Activated B cell treated with CpG ODN at 0.5 μM for 24 hours (primary cell): ENCODE results near the gene TPCN2. TPM values are rescaled to one million over a fixed set of nuclear protein-coding genes. Genes with fewer than 3 reads are reported as not detected.
"Not testable (repeated sequence)": the region's sequence is repeated elsewhere in the genome, so short reads cannot be mapped to it uniquely, and the experiment has no call there.

Source experiments
- ATAC-seq: fragments of 200-7000 bp; cut with Tn5 transposase; one replicate; pipeline ENCODE4 v1.10.0; 2021; ENCODE audit warnings: low read depth, mild to moderate bottlenecking, moderate library complexity
- CTCF ChIA-PET: fragments of 350-600 bp; sonication (Branson Sonifier 250); formaldehyde crosslinking; loops from one replicate; lab custom pipeline; 2021; ENCODE audit warnings: antibody characterized with exemption; lab: Charles Lee
- POLR2A ChIA-PET: fragments of 350-600 bp; sonication (Branson Sonifier 250); formaldehyde crosslinking; loops from one replicate; lab custom pipeline; 2021; ENCODE audit warnings: antibody characterized with exemption; lab: Charles Lee
- DNase-seq: peaks from one replicate; pipeline ENCODE4 v3.0.0; 2022
- H3K27ac Mint-ChIP-seq: one replicate; pipeline ENCODE4 v1.8.0; 2020; ENCODE audit warnings: mixed read lengths
- H3K27me3 Mint-ChIP-seq: one replicate; pipeline ENCODE4 v1.8.0; 2021; ENCODE audit warnings: mixed read lengths
- H3K36me3 Mint-ChIP-seq: one replicate; pipeline ENCODE4 v1.8.0; 2021; ENCODE audit warnings: low read depth, mixed read lengths
- H3K4me1 Mint-ChIP-seq: one replicate; pipeline ENCODE4 v1.8.0; 2021; ENCODE audit warnings: mixed read lengths
- H3K4me3 Mint-ChIP-seq: one replicate; pipeline ENCODE4 v1.8.0; 2020; ENCODE audit warnings: mild to moderate bottlenecking, mixed read lengths
- H3K9me3 Mint-ChIP-seq: one replicate; pipeline ENCODE4 v1.8.0; 2020; ENCODE audit warnings: mixed read lengths
- CTCF ChIP-seq: fragments of 200-600 bp; IDR thresholded peaks from one replicate; pipeline ENCODE4 v1.8.0; 2022; ENCODE audit warnings: antibody characterized with exemption, mild to moderate bottlenecking
- intact Hi-C: fragments of 100-400 bp; cut with micrococcal nuclease; formaldehyde crosslinking; loops from one replicate; pipeline ENCODE4 v1.15.1; 2024
- total RNA-seq: library from RNA; stranded (reverse); gene quantifications from 2 replicates; pipeline ENCODE4 v1.2.3, GENCODE V29; 2022

Gene TPCN2
- total RNA-seq, 1 donor from 2014 or later = 35.4 TPM

- DNase-seq (no peak), ATAC-seq (no peak)
- H3K36me3 Mint-ChIP-seq = peaks cover 2% of the 10 kb centered on the region
- peaks cover 20% of the 10 kb centered on the region for H3K9me3 Mint-ChIP-seq
- H3K27ac Mint-ChIP-seq = no peak overlapping the region
- H3K4me1 Mint-ChIP-seq = peaks cover 18% of the 10 kb centered on the region
- TF ChIP-seq CTCF = no peak
- POLR2A ChIA-PET = interaction anchor here (1.0 kb wide), 1 partner anchor 10 kb away, joined by 3 read pairs; no protein-coding TSS in a partner anchor
- intact Hi-C loops = no loop called here
- no peak overlapping the region for H3K4me3 Mint-ChIP-seq
- no peaks in the 10 kb centered on the region for H3K27me3 Mint-ChIP-seq
- CTCF ChIA-PET = interaction anchor here (0.9 kb wide), 1 partner anchor 512 kb away, joined by 4 read pairs; no protein-coding TSS in a partner anchor
These were observed 82.4 kb downstream of the TPCN2 start for GRCh38 chr11:69131121-69131566.

GRCh38 chr11:69131644-69132300 lies 83.0 kb downstream of the TPCN2 start:
- no peak for ATAC-seq
- peaks cover 20% of the 10 kb centered on the region for H3K4me1 Mint-ChIP-seq
- CTCF ChIA-PET = interaction anchor here (0.9 kb wide), 1 partner anchor 511 kb away, joined by 4 read pairs; no protein-coding TSS in a partner anchor

GRCh38 chr11:69132301-69132670 lies 83.6 kb downstream of the TPCN2 start:
- Mint-ChIP-seq H3K27me3 (no peaks in the 10 kb centered on the region), H3K4me1 (peaks cover 20% of the 10 kb centered on the region), H3K27ac (no peak overlapping the region), H3K36me3 (peaks cover 4% of the 10 kb centered on the region), H3K9me3 (peaks cover 22% of the 10 kb centered on the region), H3K4me3 (no peak overlapping the region)
- no peak for TF ChIP-seq CTCF
- DNase-seq (no peak), ATAC-seq (no peak)
- intact Hi-C loops = no loop called here
- ChIA-PET POLR2A (no interaction called here), CTCF (no interaction called here)

More at GRCh38 chr11:69131644-69132300, 83.0 kb downstream of the TPCN2 start:
- Mint-ChIP-seq H3K27ac (no peak overlapping the region), H3K27me3 (no peaks in the 10 kb centered on the region), H3K4me3 (no peak overlapping the region), H3K9me3 (peaks cover 22% of the 10 kb centered on the region), H3K36me3 (peaks cover 4% of the 10 kb centered on the region)
- no peak for TF ChIP-seq CTCF
- POLR2A ChIA-PET = no interaction called here
- DNase-seq = no peak
- intact Hi-C loops = no loop called here

- Mint-ChIP-seq H3K4me3 (no peak overlapping the region), H3K36me3 (peaks cover 4% of the 10 kb centered on the region), H3K27ac (no peak overlapping the region), H3K4me1 (peaks cover 20% of the 10 kb centered on the region), H3K27me3 (no peaks in the 10 kb centered on the region), H3K9me3 (peaks cover 18% of the 10 kb centered on the region)
- no peak for TF ChIP-seq CTCF
- ChIA-PET CTCF (no interaction called here), POLR2A (no interaction called here)
- DNase-seq (no peak), ATAC-seq (no peak)
- intact Hi-C loops = no loop called here
These were observed 84.5 kb downstream of the TPCN2 start for GRCh38 chr11:69133251-69133650.

- POLR2A ChIA-PET = interaction anchor here (0.7 kb wide), 1 partner anchor 163 kb away, joined by 10 read pairs; no protein-coding TSS in a partner anchor
- H3K27ac Mint-ChIP-seq = peak overlapping the region; percentile 73
- peaks cover 14% of the 10 kb centered on the region for H3K9me3 Mint-ChIP-seq
- CTCF ChIA-PET, H3K27me3 Mint-ChIP-seq, DNase-seq, H3K4me3 Mint-ChIP-seq, intact Hi-C loops, H3K36me3 Mint-ChIP-seq: not testable (repeated sequence)
- peaks cover 20% of the 10 kb centered on the region for H3K4me1 Mint-ChIP-seq
- peak; percentile 62 for ATAC-seq
These were observed 85.5 kb downstream of the TPCN2 start for GRCh38 chr11:69134182-69134581.
